Activated CD4-positive, alpha-beta T cell treated with anti-CD3 and anti-CD28 coated beads, Interleukin-2, amount 50 U/mL, for 1 hour (primary cell): ENCODE results near the gene WDR1.

Experiments used
- DNase-seq: peaks from one replicate; pipeline ENCODE4 v3.0.0-alpha.2; 2020

The WDR1 gene

DNA sequence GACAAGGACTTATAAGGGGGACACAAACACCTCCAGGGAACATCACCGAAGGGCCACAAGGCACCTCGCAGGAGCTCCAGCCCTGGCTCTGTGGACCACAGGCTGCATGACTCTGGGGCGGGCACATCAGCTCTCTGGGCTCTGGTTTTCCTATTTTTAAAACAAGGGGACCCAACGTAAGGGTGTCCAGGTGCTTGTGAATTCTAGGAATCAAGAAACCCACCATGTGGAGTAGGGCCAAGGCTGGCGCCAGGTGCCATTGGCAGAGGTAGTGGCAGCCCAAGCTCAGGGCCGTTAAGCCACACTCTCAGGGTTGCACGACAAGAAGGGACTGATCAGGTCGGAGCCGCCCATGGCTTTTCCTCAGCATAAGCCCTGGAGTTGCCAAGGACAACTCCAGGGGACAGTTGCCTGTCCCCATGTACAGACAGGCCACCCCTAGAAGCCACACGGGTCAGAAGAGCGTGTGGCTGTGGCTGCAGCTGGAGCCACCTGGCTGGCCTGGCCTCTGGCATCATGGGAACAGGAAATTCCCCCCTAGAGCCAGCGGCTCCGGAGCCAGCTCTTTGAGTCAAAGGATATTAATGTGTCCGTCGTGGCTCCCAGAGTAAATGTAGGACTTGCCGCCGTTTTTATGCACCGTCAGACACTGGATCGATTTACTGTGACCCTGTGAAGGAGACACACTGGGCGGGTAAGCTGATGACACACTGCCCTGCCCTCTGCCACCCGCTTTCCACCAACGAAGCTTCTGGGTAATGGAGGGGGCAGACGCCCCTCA is 32.5 kb downstream of the WDR1 start:
- DNase-seq = no peak

DNA sequence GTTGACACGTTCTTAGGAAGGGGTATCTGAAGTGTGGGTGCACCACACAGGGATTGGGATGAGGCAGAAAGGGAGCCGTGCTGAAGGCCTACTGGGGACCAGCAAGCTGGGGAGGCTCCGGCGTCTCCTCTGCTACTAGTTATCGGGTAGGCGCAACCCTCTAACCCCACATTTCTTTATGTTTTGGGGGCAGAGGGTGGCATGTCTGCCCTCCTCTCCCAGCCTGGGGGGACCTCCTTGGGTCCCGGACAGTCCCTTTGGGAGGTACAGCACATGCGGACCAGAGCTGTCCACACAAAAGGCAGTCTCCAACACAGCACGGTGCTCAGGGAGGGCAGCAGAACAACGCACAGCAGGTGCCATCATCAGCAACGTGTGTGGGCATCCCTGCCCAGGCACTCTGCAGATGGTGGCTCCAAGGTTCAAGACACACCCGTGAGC is 33.2 kb downstream of the WDR1 start:
- DNase-seq = no peak

DNA sequence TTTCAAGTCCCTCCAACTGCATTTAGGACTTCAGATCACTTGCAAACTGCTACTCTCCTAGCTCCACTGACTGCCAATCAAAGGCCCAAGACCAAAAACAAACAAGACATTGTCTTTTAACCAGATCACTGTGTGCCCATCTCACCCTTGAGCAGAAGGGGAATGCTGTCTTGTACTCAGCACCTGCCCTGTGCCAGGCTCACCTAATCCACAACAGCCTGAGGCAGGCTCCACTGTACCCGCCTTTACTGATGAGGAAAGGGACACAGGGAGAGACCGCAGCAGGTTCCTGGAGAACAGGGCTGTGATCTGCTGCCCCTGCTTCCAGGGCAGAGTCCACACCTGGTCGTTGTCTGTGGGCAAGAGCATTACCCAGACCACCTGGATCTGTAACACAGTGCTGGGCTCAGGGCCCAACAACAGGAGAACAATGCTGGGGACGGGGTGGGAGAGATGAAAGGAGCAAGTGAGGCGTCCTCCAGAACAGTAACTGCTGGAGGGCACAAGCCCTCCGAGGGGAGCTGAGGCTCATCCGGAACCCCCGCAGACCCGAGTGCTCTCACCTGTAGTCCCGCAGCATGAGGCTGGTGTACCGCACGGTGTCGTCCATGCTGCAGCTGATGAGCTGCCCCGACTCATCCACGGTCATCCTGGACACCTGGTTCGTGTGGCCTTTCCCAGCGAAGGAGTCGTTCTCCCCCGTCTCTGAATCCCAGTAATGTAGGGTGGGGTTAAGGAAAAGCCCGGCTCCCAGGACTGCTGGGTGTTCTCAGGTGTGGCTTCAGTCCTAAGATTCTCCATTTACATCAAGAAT is 33.9 kb downstream of the WDR1 start:
- no peak for DNase-seq

DNA sequence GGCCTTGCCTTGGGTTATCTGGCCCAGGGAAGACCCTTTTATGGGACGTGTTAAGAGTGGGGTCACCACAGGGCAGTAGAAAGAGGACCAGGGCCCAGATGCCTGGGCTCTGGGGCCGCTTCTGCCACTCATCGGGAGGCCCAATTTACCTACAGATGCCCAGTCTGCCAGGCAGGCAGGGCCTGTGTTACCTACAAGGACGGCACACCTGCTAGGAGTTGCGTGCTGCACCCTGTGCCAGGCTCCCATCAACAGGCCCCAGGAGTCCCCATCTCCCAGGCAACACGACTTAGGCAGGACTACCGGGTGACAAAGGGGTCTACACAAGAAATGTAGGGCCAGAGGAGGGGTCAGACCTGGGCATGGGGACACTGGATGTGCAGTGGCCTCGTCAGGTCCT is 34.6 kb downstream of the WDR1 start:
- no peak for DNase-seq

DNA sequence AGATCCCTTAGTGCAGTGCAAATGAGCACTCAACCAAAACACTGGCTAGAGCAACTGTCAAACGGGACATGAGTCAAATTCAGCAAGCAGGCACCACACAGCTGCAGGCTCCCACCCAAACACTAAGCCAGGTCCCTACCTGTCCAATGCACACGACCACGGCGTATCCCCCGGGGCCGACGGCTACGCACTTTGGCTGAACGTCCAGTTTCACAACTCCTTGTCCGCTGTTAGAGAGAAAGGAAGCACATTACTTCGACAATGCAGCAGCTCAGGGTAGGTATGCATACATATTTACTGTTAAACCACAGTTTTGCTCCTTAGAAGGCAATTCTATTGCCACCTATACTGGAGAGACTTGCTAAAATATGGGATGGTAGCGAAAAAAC is 35.4 kb downstream of the WDR1 start:
- no peak for DNase-seq

DNA sequence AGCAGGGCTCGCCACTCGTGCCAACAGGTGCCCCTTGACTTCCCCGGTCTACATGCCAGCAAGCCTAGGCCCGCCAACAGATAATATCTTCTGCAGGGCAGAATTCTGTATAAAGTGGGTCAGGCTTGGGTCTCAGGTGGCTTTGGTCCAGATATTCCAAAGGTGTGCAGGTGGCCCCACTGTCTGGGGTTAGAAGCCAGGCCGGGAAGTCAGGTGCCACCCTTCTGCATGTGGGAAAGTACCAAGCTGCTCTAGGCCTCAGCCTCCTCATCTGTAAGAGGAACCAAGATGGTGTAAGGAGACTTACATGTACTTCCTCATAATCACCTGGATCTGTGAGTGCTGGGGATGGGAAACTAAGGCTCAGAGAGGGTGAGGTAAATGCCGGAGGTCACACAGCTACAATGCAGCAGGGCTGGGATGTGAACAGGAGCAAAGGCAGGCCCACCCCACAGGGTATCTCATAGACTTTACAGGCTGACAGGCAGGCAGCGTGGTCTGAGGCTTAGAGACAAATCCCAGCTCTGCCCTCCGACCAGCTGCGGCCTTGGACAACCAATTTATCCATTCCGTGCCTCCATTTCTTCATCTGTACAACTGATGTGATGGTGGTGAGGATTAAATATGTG is 35.9 kb downstream of the WDR1 start:
- DNase-seq = no peak

DNA sequence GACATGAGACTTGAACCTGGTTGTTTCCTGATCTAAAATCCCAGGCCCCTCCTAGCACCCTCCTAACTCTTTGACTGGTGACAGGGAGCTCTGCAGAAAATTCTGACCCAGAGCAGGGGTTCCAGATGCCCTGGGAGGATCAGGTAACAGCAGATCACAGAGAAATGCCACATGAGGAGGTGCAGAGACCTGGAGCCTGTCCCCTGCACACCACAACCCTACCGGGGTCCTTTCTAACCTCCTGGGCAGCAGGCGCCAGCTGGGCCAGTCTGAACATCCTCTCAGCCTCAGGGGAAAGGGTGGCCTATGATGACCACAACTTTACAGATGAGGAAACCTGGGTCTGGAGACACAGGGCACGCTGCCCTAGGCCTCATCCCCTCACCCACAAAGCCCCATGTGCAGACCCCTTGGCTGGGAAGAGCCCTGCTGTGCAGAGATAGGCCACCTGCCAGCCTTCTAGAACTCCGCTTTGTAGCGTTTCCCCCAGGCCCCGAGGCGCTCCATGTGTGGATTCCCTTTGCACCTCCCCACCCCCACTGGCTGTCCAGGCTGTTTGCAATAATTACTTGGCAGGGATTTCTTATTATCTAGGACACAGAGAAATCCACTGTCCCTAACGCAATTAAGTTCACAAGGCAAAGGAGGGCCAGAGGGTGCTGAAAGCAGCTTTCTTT is 36.5 kb downstream of the WDR1 start:
- DNase-seq = no peak

DNA sequence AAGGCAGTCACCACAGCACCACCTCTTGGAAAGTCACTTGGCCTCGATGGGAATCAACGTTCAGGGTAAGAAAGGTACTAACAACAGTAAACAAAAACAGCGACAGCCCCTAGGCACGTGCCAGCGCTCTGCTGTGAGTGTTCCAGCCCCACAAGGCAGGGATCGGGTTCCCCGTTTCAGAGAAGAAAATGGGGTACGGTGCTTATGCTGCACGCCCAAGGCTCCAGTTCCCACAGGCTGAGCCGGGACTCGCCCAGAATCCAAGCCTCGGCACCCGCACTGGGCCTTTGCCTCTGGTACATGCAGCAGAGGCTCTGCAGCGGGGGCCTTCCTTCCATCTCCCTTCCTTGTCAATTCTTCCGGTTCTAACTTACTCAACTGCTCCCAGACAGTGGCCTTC is 37.3 kb downstream of the WDR1 start:
- no peak for DNase-seq

DNA sequence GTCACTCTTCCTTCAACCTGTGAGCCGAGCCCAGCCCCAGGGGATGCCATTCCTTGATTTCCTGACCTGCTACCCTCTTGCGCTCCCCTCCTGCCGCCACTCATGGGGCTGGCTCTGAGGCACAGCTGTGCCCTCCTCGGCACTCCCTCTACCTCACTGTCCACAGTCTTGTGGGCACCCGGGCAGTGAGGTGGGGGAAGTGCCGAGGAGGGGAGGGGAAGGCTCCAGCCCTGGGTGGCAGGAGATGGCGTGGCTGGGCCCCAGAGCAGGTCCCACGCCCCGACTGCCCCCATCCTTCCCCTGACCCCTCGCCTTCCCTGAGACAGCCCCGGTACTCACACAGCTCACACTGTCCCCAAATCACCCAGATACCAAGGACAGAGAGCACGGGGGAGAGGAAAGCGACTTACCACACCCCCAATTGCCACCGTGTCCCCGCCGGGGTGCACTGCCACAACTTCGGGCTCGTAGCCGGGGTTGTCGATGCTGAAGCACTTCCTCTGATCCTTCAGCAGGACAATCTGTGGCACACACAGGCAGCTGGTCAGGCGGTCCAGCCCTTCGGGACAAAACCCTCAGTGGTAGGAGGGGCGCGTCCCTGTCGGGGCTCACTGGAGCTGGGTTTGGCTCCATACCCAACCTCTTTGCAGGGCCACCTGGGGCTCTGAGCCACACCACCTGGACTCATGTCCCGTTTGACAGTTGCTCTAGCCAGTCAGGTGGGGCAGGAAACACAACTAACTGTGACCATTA is 37.9 kb downstream of the WDR1 start:
- DNase-seq = no peak

DNA sequence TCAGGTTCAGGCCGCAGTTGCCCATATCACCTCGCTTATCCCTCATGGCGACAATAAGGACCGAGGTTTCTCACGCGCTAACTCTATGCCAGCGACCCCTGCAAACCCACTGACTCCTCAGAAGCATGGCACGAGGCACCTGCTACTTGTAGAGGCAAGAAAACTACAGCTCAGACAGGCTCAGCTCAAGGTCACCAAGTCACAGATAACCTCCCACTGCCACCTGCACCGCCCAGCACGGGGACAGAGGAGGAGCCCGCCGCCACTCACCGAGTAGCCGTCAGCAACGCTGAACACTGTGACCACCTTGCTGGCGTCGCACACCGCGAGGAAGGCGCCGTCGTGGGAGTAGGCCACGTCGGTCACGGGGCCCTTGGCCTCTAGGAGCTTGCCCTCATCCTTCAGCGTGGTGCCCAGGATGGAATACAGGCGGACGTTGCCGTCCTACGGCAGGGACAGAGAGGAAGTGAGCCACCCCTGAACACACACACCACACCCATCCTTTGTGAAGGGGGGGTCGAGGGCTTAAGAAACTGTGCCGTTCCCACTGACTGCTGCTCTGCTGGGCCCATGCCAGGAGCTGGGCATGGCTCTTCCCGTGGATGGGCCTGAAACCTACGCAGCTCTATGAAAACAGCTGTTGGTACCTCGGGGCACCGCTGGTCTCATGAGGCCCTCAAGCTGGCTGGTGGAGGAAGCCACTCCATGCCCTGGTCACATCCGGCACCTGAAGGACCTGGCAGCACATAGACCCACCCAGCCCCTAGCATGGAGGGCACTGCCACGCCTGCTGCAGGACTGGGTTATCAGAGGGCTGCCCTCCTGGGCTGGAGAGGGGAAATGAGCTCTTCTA is 38.9 kb downstream of the WDR1 start:
- no peak for DNase-seq

DNA sequence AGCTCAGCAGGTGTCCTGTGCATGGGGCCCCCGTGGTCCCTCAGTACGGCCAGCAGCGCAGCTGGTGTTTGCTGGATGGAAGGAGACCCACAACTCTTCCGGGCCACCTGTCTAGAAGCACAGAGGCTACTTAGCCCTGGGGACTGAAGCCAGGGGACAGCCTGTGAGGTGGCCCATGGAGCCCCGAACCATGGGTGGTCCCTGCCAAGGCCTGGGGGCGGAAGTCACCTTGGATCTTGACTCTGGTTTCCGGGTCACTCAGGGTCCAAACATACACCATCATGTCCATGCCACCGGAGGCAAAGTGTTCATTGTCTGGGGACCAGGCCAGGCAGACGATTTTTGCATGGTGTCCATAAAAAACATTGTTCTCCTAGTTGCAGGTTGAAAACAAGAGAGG is 39.5 kb downstream of the WDR1 start:
- DNase-seq = no peak

DNA sequence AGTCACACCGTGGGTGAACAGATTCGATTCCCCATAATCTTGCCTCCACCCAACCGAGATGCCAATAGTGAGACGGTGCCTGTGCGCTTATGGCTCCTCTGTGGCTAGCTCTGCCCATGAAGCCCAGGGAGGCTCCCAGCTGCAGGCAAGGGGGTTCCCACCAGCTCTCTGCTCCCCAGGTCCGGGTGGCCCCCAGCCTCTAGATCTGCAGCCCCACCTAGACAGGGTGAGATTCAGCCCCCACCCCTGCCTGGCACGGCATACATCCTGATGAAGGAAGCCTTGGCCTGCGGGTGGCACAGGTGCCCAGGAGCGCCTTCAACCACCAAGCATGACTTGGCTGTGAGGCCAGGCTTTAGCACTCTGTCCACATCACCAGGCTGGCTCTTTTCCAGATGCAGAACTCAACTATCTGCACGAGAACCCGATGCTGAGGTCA is 40.6 kb downstream of the WDR1 start:
- no peak for DNase-seq

DNA sequence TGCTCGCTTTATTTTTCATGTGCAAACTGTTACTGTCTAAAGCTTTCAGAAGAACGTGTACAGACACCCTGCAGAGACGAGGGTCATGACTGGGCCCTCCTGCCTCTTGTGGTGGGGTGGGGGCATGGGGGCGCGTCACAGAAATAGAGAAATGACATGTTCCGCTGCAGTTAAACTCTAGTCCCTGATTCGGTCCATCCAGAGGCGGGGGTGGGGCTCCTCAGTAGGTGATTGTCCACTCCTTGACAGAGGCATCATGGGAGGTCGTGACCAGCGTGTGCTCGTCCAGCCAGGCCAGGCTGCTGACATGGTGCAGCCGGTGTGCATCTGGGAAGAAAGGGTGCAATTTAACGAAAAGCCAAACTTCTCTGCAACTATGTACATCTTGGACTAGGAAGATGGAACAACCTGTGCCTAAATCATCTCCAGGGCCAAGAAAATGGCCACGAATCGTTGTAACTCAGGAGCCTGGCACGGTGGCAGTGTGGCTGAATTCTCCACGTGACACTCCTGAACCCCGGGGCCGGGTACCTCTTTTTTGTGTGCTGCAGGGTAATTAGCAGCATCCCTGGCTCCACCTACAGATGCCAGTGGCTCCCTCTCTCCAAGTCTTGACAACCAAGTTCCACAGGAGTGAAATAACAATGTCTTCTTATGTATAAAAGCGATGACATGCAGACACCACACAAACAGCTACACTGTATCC is 41.3 kb downstream of the WDR1 start:
- no peak for DNase-seq

DNA sequence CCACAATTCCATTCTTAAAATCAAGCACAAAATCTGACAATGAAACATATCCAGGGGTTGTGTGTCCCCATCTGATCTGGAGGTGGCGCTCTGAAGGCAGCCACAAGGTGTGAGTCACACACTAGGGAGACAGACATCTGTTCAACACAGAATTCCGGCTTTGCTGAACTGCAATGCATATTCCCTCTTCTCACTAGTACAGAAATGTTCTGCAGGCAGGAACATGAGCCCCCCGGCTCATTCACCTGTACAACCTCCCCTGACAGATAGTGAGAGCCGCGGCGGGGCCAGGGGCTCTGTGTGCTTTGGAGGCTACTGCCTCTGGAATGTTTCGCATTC is 41.9 kb downstream of the WDR1 start:
- no peak for DNase-seq

DNA sequence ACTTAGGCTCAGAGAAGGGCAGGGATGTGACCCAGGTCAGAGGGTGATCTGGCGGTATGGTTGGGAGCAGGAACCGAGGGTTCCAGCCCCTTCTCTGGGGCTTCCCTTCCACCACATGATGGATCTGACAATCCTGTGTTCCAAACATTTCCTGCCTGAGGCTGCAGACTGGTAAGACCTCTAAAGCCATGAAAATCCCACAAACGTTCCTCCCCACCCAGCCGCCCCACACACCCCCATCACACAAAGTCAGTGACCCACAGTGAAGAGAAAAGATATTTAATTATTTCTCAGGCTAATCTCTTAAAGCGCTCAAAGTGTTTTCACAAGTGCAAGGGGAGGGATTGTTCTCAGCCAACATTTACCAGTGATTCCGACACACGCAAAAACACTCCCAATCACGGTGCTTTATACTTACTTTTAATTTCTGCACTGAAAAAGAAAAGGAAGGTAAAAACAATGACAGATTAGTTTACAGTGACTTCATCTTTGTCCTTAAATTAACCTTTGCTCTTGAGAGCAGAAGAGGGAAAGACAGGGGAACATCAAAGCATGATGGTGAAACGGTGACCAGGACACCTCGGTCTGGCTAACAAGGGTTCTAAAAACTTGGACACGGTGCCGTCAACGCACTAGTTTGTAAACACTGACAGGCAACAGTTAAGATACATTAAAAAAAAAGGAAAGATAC is 42.4 kb downstream of the WDR1 start:
- no peak for DNase-seq

DNA sequence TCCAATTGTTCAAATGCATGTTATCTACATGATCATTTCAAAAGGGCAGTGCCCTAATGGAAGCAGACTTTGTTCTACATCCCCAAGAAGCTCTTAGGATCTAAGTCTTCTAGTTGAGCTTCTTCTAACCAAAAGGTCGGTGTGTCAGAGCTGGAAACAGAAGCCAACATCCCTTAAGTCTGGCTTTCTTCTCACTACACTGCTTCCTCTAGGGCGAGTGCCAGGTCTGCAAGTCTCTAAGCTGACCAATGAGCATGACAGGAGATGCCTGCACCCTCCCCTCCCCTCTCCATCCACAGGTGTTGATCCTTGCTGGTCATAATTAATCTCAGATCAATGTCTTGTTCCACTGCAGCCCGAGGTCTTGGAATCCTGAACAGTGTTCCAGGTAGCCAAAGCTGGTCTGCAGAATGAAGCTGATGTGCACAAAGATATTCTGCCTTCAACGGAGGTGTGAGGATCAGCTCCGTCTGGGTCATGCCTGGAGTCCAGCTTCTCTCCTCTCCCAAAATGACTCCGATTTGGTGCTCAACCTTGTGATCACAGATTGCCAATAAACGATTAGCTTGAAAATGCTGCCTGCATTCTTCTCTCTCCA is 44.1 kb downstream of the WDR1 start:
- DNase-seq = no peak

DNA sequence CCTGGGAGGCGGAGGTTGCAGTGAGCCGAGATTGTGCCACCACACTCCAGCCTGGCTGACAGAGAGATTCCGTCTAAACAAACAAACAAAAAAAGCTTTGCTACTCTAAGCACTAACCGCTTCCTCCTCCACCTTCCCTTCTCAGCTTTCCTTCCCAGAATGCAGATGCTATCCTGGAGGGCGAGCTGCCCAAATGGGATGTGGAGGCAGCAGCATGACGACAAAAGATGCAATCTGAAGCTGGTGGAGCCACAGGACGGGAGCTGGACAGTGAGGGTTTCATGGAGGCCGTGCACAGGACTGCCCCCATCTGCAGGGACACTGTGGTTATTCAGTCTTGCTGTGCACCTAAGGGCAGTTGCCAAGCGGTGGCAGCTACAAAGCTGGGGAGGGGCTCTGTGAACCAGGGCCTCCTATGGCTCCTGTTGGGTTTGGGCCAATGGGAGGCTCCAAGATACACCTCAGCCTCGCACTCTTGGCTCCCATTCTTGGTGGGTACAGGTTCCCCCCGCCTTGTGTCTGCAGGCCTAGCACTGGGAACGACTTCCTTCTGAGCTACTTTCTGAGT is 47.4 kb downstream of the WDR1 start:
- no peak for DNase-seq

DNA sequence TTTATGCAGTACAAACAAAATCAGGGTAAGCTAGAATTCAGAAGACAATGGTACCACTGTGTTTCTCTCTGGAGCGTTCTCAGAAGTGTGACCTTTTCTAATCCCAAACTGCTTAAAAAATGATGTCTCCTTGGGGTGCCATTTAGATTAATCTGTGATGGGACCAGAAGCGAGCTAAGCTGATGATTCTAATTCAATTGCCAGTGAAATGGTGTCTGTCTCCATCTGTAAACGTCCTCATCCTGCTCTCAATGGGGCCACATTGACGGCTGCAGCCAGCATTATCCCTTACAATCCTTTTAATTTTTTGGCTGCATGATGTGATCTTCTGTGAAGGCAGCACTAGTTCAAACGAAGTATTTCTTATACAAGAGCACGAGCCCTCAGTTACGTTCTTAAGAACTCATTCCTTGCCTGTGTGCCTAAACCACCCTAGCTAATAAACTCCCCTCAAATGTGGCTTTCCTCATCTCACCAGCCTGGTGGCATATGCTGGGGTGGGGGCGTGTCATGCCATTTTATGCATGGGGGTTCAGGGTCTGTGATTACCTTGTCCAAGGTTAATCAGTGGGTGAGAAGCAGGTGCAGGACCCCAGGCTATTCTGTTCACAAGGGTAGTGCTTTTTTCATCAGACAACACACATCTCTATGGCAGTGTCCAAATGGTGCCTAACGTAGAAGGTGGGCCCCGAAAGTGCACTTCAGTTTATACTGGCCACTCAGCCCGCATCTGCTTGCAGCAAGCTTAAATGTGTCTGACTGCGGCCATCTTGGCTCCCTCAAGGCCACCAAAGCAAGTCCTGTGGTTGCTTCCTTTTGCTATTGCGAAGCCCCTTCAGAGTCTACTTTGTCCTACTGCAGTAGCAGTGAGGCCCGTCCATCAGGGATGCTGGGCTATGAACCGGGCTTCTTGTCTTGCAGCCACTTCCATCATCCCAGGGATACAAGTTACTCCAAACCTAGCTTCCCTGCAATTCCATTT is 49.6 kb downstream of the WDR1 start:
- no peak for DNase-seq
